Parathyroid adenoma (tissue), 2 donors: ENCODE data around the gene AGBL4.
"Not testable (repeated sequence)": the region's sequence is repeated elsewhere in the genome, so short reads cannot be mapped to it uniquely, and the experiment has no call there.

Source experiments
- H2AFZ ChIP-seq: fragments of 300-600 bp; sonication (generic); one replicate; pipeline ENCODE4 v1.7.0; 2017; ENCODE audit warnings: antibody characterized with exemption, mild to moderate bottlenecking
- H3K27ac ChIP-seq: fragments of 300-600 bp; sonication (generic); one replicate; pipeline ENCODE4 v1.7.0; 2017
- H3K27me3 ChIP-seq: fragments of 300-600 bp; sonication (generic); one replicate; pipeline ENCODE4 v1.7.0; 2017; ENCODE audit warnings: low read length; ENCODE audit not compliant: control insufficient read depth, insufficient read depth
- H3K36me3 ChIP-seq: fragments of 300-600 bp; sonication (generic); one replicate; pipeline ENCODE4 v1.7.0; 2017; ENCODE audit warnings: low read length; ENCODE audit not compliant: control insufficient read depth, insufficient read depth
- H3K4me1 ChIP-seq: fragments of 300-600 bp; sonication (generic); one replicate; pipeline ENCODE4 v1.7.0; 2017; ENCODE audit warnings: control low read depth
- H3K4me2 ChIP-seq: fragments of 300-600 bp; sonication (generic); one replicate; pipeline ENCODE4 v1.7.0; 2017; ENCODE audit warnings: low read length
- H3K4me3 ChIP-seq: fragments of 300-600 bp; sonication (generic); one replicate; pipeline ENCODE4 v1.7.0; 2017; ENCODE audit warnings: low read depth, low read length
- H3K79me2 ChIP-seq: fragments of 300-600 bp; sonication (generic); one replicate; pipeline ENCODE4 v1.7.0; 2017; ENCODE audit warnings: control low read depth
- H3K9ac ChIP-seq: fragments of 300-600 bp; sonication (generic); one replicate; pipeline ENCODE4 v1.7.0; 2017; ENCODE audit warnings: mild to moderate bottlenecking
- H3K9me3 ChIP-seq: fragments of 300-600 bp; sonication (generic); one replicate; pipeline ENCODE4 v1.7.0; 2017; ENCODE audit warnings: low read length; ENCODE audit not compliant: control insufficient read depth
- TF ChIP-seq, protein P1 (sequence below): fragments of 300-600 bp; sonication (generic); IDR thresholded peaks from one replicate; pipeline ENCODE4 v1.7.0; 2017; ENCODE audit warnings: antibody characterized with exemption, mild to moderate bottlenecking
- donor health status: primary hyperparathyroidism.

Gene AGBL4

DNA sequence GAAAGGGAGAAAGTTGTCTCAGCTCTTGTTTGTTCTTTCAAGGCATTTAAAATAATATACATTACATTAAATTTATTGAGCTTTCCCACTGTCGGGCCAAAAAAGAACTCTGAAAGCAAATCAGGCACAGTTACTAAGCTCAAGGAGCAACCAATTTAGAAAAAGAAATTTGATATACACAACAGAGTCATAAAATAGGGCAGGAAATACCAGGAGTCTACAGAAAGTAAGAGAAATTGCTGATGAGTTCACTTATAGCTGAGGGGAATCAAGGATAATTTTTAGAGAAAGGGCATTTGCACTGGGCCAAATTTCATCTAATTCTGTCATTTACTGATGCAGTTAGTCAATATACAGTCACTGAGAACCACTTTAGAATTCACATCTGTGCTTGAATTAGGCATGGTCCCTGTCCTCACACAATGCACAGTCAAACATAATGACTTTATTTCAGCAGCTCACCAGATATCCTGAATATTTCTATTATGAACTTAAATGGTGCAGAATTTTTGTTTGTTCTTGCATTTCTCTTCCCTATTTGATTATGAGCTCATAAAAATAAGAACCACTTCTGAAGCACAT lies 997.4 kb downstream of the AGBL4 start:
- Histone ChIP-seq H3K4me3 (no peak overlapping the region), H3K9me3 (no peaks in the 10 kb centered on the region), H3K79me2 (no peaks in the 10 kb centered on the region), H2AFZ (no peak overlapping the region), H3K27me3 (no peaks in the 10 kb centered on the region), H3K4me2 (no peak overlapping the region), H3K4me1 (no peaks in the 10 kb centered on the region), H3K27ac (no peak overlapping the region), H3K36me3 (no peaks in the 10 kb centered on the region), H3K9ac (no peak overlapping the region)
- TF ChIP-seq, protein P1, sequence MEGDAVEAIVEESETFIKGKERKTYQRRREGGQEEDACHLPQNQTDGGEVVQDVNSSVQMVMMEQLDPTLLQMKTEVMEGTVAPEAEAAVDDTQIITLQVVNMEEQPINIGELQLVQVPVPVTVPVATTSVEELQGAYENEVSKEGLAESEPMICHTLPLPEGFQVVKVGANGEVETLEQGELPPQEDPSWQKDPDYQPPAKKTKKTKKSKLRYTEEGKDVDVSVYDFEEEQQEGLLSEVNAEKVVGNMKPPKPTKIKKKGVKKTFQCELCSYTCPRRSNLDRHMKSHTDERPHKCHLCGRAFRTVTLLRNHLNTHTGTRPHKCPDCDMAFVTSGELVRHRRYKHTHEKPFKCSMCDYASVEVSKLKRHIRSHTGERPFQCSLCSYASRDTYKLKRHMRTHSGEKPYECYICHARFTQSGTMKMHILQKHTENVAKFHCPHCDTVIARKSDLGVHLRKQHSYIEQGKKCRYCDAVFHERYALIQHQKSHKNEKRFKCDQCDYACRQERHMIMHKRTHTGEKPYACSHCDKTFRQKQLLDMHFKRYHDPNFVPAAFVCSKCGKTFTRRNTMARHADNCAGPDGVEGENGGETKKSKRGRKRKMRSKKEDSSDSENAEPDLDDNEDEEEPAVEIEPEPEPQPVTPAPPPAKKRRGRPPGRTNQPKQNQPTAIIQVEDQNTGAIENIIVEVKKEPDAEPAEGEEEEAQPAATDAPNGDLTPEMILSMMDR = no peak

DNA sequence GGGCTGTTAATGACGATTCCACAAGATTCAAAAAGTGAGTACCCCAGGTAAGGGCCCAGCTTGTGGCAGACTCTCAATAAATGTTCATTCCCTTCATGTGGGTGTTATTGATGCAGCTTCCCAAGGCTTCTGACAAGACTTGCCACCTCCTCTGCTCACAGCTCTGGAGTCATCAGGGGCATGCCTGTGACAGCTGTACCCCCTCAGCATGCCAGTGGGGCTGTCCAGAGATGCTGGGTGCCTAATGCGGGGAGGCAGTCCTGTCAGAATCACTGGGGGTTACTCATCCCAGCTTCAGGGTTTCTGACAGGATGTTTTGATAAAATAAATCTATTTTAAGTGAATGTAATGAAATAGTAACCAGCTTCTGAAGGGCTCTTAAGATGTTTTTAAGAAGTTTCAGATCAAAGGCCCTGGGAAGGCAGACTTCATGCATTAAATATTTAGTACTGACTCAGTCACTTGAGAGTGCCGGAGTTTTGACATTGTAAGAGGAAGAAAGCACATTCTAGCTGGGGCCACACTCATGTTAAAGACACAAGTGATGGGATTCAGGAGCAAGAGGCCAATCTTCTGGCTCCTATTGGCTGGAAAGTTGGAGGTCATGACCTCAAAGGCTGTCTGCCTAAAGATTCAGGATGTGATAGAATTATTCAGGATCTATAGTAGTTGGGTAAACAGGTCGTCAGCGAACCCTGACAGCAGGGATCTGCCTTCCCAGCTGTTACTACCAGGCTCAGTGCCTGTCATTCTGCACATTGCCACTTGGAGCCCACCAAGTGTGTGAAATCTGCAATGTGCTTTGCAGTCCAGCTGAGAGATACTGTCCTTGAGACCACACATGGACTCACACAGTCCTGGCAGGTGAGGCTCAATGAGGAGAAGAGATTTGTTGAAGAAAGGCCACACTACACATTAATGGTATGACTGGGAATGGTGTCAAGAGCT lies 1007.5 kb downstream of the AGBL4 start:
- TF ChIP-seq, protein P1 = no peak
- Histone ChIP-seq H3K9me3 (no peaks in the 10 kb centered on the region), H2AFZ (no peak overlapping the region), H3K4me2 (no peak overlapping the region), H3K9ac (no peak overlapping the region), H3K4me3 (no peak overlapping the region), H3K4me1 (no peaks in the 10 kb centered on the region), H3K79me2 (no peaks in the 10 kb centered on the region), H3K27me3 (no peaks in the 10 kb centered on the region), H3K27ac (no peak overlapping the region), H3K36me3 (no peaks in the 10 kb centered on the region)

DNA sequence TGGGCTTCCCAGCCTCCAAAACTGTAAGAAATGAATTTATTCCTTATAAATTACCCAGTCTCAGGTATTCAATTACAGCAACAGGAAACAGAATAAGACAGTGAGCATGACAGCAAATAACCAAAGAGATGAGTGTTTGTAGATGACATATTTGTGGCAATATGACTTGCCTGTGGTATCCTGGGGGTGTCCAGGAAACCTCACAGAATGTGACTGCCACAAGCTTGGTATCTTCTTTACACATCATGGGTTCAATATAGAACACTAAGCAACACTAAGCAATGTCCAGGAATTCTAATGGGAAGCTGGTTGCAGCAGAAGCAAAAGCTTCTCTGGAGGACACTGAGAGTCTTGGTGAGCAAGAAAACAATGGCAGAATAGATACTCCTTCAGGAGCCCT lies 1010.7 kb downstream of the AGBL4 start:
- Histone ChIP-seq H3K4me2 (no peak overlapping the region), H3K9me3 (no peaks in the 10 kb centered on the region), H3K36me3 (no peaks in the 10 kb centered on the region), H3K27ac (no peak overlapping the region), H3K27me3 (no peaks in the 10 kb centered on the region), H3K9ac (no peak overlapping the region), H3K4me3 (no peak overlapping the region), H3K79me2 (no peaks in the 10 kb centered on the region), H2AFZ (no peak overlapping the region), H3K4me1 (no peaks in the 10 kb centered on the region)
- TF ChIP-seq, protein P1 = no peak

DNA sequence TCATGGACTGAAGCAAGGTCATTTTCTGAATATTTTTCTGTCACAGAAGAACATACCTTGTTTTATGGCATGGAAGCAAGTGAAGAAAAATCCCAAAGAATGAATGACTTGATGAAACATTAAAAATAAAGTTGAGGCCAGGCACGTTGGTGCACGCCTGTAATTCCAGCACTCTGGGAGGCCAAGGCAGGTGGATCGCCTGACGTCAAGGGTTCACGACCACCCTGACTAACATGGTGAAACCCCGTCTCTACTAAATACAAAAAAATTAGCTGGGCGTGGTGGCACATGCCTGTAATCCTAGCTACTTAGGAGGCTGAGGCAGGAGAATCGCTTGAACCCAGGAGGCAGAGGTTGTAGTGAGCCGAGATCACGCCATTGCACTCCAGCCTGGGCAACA lies 1020.8 kb downstream of the AGBL4 start:
- not testable (repeated sequence) for H3K4me3 ChIP-seq, H3K9ac ChIP-seq, H3K27me3 ChIP-seq, H2AFZ ChIP-seq, H3K9me3 ChIP-seq, H3K4me2 ChIP-seq, H3K79me2 ChIP-seq, H3K4me1 ChIP-seq, H3K27ac ChIP-seq, H3K36me3 ChIP-seq

DNA sequence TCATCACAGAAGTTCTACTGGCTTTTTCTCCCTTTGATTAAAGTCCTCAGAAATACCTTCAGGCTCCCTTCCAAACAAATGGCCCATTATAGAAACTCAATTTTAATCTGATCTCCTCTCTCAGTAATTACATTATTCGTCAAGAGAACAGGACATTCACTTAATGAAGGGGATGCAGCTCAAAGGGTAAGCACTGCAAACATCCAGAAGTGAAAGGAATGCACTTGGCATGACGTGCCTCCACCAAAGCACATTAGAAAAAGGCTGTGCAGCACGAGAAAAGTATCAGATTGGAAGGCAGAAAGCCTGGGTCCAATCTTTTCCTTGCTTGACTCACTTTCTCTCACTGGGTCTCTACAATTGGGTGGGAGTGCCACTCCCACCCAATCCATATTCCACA lies 1024.4 kb downstream of the AGBL4 start:
- TF ChIP-seq, protein P1 = no peak
- Histone ChIP-seq H3K4me2 (no peak overlapping the region), H3K79me2 (no peaks in the 10 kb centered on the region), H3K9ac (no peak overlapping the region), H3K9me3 (no peaks in the 10 kb centered on the region), H3K27me3 (no peaks in the 10 kb centered on the region), H3K27ac (no peak overlapping the region), H3K36me3 (no peaks in the 10 kb centered on the region), H3K4me3 (no peak overlapping the region), H2AFZ (no peak overlapping the region), H3K4me1 (no peaks in the 10 kb centered on the region)
